Astrocyte (in vitro differentiated cells and primary cell): ENCODE measurements around the gene DOCK1. TPM values are rescaled to one million over a fixed set of nuclear protein-coding genes. Genes with fewer than 3 reads are reported as not detected.

Experiments
- DNase-seq: peaks from one replicate; pipeline ENCODE4 v3.0.0-alpha.2; 2010; ENCODE audit warnings: low read depth
- FAIRE-seq: peaks from 2 replicates; lab custom pipeline; 2011; peaks lifted over from hg19 to GRCh38; lab: Jason Lieb, UNC
- H2AFZ ChIP-seq: 2 replicates; pipeline ENCODE4 v1.6.0; 2012; ENCODE audit warnings: low read depth, low read length, inconsistent platforms
- H3K27ac ChIP-seq: 2 replicates; pipeline ENCODE4 v1.5.1; 2011; ENCODE audit warnings: low read depth, low read length, inconsistent platforms
- H3K27me3 ChIP-seq: 2 replicates; pipeline ENCODE4 v1.6.0; 2011; ENCODE audit warnings: low read length, inconsistent platforms; ENCODE audit not compliant: insufficient read depth
- H3K36me3 ChIP-seq: 2 replicates; pipeline ENCODE4 v1.5.1; 2011; ENCODE audit warnings: low read length, inconsistent platforms; ENCODE audit not compliant: insufficient read depth
- H3K4me1 ChIP-seq: 2 replicates; pipeline ENCODE4 v1.5.1; 2011; ENCODE audit warnings: low read length, inconsistent platforms; ENCODE audit not compliant: insufficient read depth
- H3K4me2 ChIP-seq: 2 replicates; pipeline ENCODE4 v1.6.0; 2012; ENCODE audit warnings: low read length, inconsistent platforms
- H3K4me3 ChIP-seq: 2 replicates; pipeline ENCODE4 v1.5.1; 2011; ENCODE audit warnings: low read depth, mild to moderate bottlenecking, low read length, inconsistent platforms; ENCODE audit not compliant: insufficient read depth
- H3K79me2 ChIP-seq: 2 replicates; pipeline ENCODE4 v1.6.0; 2012; ENCODE audit warnings: mild to moderate bottlenecking, low read length, inconsistent platforms; ENCODE audit not compliant: insufficient read depth
- H3K9ac ChIP-seq: 2 replicates; pipeline ENCODE4 v1.6.0; 2012; ENCODE audit warnings: mild to moderate bottlenecking, low read length, inconsistent platforms
- H3K9me3 ChIP-seq: 2 replicates; pipeline ENCODE4 v1.5.1; 2012; ENCODE audit warnings: low read depth, mild to moderate bottlenecking, low read length, inconsistent platforms; ENCODE audit not compliant: insufficient read depth
- H4K20me1 ChIP-seq: 2 replicates; pipeline ENCODE4 v1.6.0; 2012; ENCODE audit warnings: low read length, inconsistent platforms; ENCODE audit not compliant: insufficient read depth
- H3K27ac Mint-ChIP-seq: one replicate; pipeline ENCODE4 v1.8.0; 2021; ENCODE audit warnings: mild to moderate bottlenecking, mixed read lengths; ENCODE audit not compliant: unreplicated experiment
- H3K27me3 Mint-ChIP-seq: one replicate; pipeline ENCODE4 v1.8.0; 2021; ENCODE audit warnings: low read depth, mixed read lengths; ENCODE audit not compliant: unreplicated experiment
- H3K36me3 Mint-ChIP-seq: one replicate; pipeline ENCODE4 v1.8.0; 2021; ENCODE audit warnings: low read depth, mixed read lengths; ENCODE audit not compliant: unreplicated experiment
- H3K4me1 Mint-ChIP-seq: one replicate; pipeline ENCODE4 v1.8.0; 2021; ENCODE audit warnings: low read depth, mixed read lengths; ENCODE audit not compliant: unreplicated experiment
- H3K4me3 Mint-ChIP-seq: one replicate; pipeline ENCODE4 v1.8.0; 2021; ENCODE audit warnings: mild to moderate bottlenecking, moderate library complexity, mixed read lengths; ENCODE audit not compliant: unreplicated experiment
- H3K9me3 Mint-ChIP-seq: one replicate; pipeline ENCODE4 v1.8.0; 2021; ENCODE audit warnings: mild to moderate bottlenecking, mixed read lengths; ENCODE audit not compliant: unreplicated experiment
- CTCF ChIP-seq: IDR thresholded peaks from 2 replicates; pipeline ENCODE4 v1.5.1; 2011; ENCODE audit warnings: low read depth, mild to moderate bottlenecking, inconsistent platforms, low read length, moderate library complexity; ENCODE audit not compliant: insufficient read depth
- EZH2 ChIP-seq: IDR thresholded peaks from 2 replicates; pipeline ENCODE4 v1.6.1; 2012; ENCODE audit warnings: mild to moderate bottlenecking, low read length, inconsistent platforms; ENCODE audit not compliant: insufficient read depth
- total RNA-seq: library from RNA; stranded (reverse); gene quantifications from 2 replicates; pipeline ENCODE4 v1.2.1, GENCODE V29; 2021

The DOCK1 gene
- total RNA-seq, 1 donor from 2014 or later = 42.5 TPM

GRCh38 chr10:127440371-127440770 lies 535.1 kb downstream of the DOCK1 start:
- H3K36me3 Mint-ChIP-seq = peaks cover 48% of the 10 kb centered on the region

GRCh38 chr10:127441350-127442219 lies 536.4 kb downstream of the DOCK1 start:
- H2AFZ ChIP-seq = no peak overlapping the region
- H3K9ac ChIP-seq = no peak overlapping the region
- H3K36me3 ChIP-seq = peaks cover 12% of the 10 kb centered on the region
- Mint-ChIP-seq H3K9me3 (peaks cover 4% of the 10 kb centered on the region), H3K27me3 (no peaks in the 10 kb centered on the region), H3K27ac (no peak overlapping the region), H3K36me3 (peaks cover 48% of the 10 kb centered on the region), H3K4me1 (no peaks in the 10 kb centered on the region), H3K4me3 (no peak overlapping the region)
- no peak overlapping the region for H3K4me3 ChIP-seq
- H3K27me3 ChIP-seq = no peaks in the 10 kb centered on the region
- H3K27ac ChIP-seq = no peak overlapping the region
- H3K4me2 ChIP-seq = no peak overlapping the region
- TF ChIP-seq CTCF (no peak), EZH2 (no peak)
- no peaks in the 10 kb centered on the region for H3K4me1 ChIP-seq
- no peaks in the 10 kb centered on the region for H3K9me3 ChIP-seq
- no peaks in the 10 kb centered on the region for H4K20me1 ChIP-seq
- FAIRE-seq (no peak), DNase-seq (no peak)
- no peaks in the 10 kb centered on the region for H3K79me2 ChIP-seq

More at GRCh38 chr10:127440371-127440770, 535.1 kb downstream of the DOCK1 start:
- no peaks in the 10 kb centered on the region for H3K4me1 Mint-ChIP-seq
- peaks cover 4% of the 10 kb centered on the region for H3K9me3 Mint-ChIP-seq
- no peaks in the 10 kb centered on the region for H4K20me1 ChIP-seq
- DNase-seq (no peak), FAIRE-seq (no peak)
- H3K27me3 ChIP-seq = no peaks in the 10 kb centered on the region
- no peak overlapping the region for H3K27ac Mint-ChIP-seq
- no peaks in the 10 kb centered on the region for H3K27me3 Mint-ChIP-seq
- H3K9ac ChIP-seq = no peak overlapping the region
- H3K79me2 ChIP-seq = no peaks in the 10 kb centered on the region
- H3K4me3 Mint-ChIP-seq = no peak overlapping the region
- no peak overlapping the region for H3K27ac ChIP-seq
- H3K4me3 ChIP-seq = no peak overlapping the region
- H3K36me3 ChIP-seq = peaks cover 12% of the 10 kb centered on the region
- TF ChIP-seq CTCF (no peak), EZH2 (no peak)
- H3K9me3 ChIP-seq = no peaks in the 10 kb centered on the region
- H3K4me2 ChIP-seq = no peak overlapping the region
- H3K4me1 ChIP-seq = no peaks in the 10 kb centered on the region
- no peak overlapping the region for H2AFZ ChIP-seq

GRCh38 chr10:127442220-127442525 lies 536.9 kb downstream of the DOCK1 start:
- H3K9me3 Mint-ChIP-seq = peaks cover 4% of the 10 kb centered on the region
- Histone ChIP-seq H3K27ac (no peak overlapping the region), H3K9me3 (no peaks in the 10 kb centered on the region), H3K79me2 (no peaks in the 10 kb centered on the region), H3K9ac (no peak overlapping the region), H3K27me3 (no peaks in the 10 kb centered on the region), H3K36me3 (peaks cover 12% of the 10 kb centered on the region), H3K4me3 (no peak overlapping the region), H2AFZ (no peak overlapping the region), H4K20me1 (no peaks in the 10 kb centered on the region), H3K4me1 (no peaks in the 10 kb centered on the region), H3K4me2 (no peak overlapping the region)
- no peak overlapping the region for H3K27ac Mint-ChIP-seq
- H3K4me3 Mint-ChIP-seq = no peak overlapping the region
- TF ChIP-seq CTCF (no peak), EZH2 (no peak)
- no peaks in the 10 kb centered on the region for H3K4me1 Mint-ChIP-seq
- FAIRE-seq (no peak), DNase-seq (no peak)
- no peaks in the 10 kb centered on the region for H3K27me3 Mint-ChIP-seq
- peaks cover 48% of the 10 kb centered on the region for H3K36me3 Mint-ChIP-seq
